HG03066 (cell line): ENCODE results near the gene URB1.

Experiments
- ATAC-seq: cut with Tn5 transposase; IDR thresholded peaks from one replicate; pipeline ENCODE4 v1.9.1; 2021; ENCODE audit warnings: low read depth; ENCODE audit not compliant: unreplicated experiment

The URB1 gene

GRCh38 chr21:32349333-32349944, 43.4 kb downstream of the URB1 start:
- ATAC-seq = no peak

DNA sequence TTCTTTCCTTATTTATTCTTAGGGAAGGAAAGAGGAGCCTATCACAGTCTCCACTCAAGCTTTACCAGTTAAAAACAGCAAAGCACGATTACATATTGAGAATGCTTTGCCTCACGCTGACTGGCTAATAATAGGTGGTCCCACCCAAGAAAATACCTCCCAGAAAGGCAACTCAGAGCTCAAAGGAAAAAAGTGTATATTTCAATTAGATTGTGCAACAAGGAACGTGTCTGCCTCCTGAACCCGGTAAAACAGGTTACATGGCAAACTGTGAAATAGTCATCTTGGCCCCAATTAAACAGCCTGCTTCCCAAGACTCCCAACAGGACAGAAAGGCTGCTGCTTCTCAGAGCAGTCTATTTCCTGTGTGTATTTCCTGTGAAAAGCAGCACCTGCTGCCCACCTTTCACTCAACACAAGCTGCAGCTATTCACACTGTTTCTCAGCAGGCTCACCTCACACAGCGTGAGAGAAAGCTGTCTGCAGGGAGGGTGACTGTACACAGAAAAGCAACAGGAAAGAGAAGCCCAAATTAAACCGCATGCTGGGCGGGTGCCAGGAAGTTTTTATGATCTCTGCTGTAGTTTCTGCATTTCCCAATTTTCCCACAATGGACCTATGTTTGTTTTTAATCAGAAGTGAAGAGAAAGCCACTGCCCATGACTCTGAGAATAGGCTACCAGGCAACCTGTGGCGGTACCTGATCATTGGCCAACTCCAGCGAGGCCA, 44.0 kb downstream of the URB1 start:
- no peak for ATAC-seq

DNA sequence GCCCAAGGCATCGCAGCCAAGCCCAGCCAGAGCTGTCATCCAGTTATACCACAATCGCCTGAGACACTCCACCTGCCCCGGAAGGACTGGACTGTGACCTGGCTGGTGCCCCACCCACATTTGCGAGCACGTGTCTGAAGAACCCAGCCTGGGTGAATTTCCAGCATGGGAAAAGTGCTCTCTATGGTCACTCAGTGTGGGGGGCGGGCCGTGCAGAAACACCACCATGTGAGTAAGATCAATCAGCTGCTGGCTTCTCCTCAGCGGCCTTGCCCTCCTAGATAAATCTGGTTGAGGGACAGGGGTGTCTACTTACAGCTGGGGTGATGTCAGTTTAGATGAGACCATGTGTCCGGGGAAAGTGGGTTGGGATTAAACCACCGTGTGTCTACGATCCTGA, 44.8 kb downstream of the URB1 start:
- ATAC-seq = no peak

DNA sequence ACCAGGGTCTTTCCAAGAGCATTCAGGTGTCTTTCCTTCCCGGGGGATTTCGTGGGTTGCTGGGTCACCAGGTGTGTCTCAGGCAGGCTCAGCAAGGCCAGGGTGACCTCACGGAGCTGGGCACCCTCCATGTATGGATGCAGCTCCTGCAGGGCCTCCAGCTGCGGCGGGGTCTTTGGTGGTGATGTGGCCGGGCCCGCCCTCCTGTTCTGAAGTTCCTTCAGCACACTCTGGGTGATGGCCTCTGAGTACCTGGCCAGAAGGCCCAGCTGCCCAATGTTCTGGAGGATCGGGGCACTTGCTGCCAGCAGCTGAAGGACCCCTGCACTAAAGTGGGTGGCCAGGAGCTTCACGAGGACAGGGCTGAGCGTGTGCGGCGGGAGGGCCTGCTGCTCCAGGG, 45.5 kb downstream of the URB1 start:
- no peak for ATAC-seq

DNA sequence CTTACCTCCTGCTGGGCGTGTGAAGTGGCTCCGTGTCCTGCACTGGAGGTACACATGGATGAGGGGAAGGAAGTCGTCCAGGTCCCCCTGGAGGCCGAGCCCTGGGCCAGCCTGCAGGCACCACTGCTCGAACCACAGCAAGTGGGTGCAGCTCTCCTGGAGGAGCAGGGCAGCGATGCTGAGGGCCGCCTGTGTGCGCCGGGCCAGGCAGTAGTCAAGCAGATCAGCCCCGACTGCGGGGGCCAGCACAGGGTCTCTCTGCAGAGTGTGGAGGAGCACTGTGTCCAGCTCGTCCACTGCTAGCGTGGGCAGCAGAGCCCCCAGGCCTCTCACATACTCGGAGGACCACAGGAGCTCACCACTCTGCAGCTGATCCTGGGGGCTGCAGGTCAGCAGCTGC, 45.9 kb downstream of the URB1 start:
- no peak for ATAC-seq

- no peak for ATAC-seq
These were observed 51.7 kb downstream of the URB1 start for GRCh38 chr21:32340863-32341848.

DNA sequence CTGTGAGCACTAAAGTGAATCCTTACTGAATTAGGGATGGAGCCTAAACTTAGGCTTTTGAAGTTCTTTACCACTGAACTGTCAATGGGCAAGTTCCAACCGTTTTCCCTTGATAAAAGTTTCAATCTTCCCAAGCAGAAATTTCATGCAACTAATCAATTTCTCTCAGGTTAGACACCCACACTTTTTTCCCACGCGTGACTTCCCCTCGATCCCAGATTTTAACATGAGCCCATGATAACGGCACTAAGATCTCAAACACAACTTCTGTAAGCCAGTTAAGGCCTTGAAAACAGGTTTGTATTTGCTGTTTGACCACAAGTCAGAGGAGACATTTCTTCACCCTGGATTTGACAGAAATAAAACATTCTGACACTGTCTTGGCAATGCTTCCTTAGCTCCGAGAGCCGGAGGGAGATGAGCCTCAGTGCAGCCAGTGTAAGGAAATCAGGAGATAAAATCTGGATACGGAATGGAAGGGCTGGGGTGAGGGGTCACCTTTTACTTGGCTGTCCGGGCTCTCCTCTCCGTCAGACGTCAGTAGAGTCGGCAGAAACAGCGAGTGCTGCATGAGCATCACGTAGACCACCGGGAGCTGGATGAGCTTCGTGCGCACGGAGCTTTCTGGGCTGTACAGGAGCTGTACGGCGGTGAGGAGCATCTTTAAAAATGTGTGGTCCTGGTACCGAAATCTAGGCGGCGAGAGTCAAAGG, 54.4 kb downstream of the URB1 start:
- ATAC-seq = no peak

DNA sequence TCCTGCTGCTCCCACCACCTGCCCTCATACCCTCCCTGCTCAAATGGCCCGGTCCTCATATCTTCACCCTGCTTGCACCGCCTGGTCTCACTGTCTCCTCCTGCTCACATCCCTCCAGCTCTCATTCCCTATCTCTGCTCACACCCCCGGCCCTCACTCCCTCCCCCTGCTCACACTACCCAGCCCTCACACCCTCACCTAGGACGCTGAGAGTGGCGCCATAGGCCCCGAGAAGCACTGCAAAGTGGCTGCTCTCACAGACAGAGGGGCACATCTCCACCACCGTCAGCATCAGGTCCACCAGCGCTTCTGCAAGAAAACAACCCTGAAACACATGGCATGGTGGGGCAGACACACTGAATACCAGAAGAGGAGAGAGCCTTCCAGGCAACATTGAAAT, 55.6 kb downstream of the URB1 start:
- ATAC-seq = no peak

- no peak for ATAC-seq
These were observed 56.1 kb downstream of the URB1 start for GRCh38 chr21:32336711-32337110.

DNA sequence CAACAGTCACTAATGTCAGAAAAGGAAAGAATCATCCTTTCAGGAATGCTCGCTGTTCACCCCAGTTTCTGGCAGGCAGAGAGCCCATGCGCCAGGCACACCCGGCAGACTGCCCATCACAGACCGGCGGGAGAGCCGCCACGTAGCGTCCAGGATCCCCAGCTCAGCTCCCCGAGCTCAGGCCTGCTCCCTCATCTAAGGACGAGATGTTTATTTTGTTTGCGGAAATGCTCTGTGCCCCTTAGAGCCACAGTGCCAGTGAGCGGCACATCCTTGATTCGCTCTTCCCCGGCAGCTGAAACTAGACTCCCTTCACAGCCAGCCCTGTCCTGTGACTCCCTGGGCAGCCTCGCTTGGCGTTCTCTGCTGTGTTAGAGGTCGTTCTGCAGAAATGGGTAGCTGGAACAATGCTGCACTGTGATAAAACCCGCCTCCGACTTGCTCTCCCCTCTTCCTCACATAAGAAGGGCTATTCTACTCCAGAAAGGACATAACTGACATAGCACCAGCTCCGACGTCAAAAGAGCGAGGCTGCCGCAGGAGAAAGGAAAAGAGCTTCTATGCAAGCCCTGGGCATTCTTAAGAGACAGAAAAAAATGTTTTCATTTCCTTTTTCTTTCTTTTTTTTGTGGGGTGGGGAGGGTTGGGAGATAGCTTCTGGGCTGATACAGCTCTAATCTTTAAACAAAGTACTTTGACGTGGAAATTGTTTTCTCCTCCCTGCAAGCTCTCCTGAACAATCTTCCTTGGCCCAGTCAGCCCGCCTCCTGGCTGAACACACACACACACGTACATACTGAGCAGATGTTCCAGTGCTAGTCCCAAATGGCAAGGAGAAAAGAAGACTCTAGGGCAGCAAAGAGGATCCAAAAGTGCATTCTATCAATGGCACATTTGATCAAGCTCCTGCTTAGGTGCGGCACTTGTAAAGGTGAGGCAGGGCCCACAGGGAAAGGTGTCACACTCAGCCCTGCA, 56.9 kb downstream of the URB1 start:
- ATAC-seq = no peak

DNA sequence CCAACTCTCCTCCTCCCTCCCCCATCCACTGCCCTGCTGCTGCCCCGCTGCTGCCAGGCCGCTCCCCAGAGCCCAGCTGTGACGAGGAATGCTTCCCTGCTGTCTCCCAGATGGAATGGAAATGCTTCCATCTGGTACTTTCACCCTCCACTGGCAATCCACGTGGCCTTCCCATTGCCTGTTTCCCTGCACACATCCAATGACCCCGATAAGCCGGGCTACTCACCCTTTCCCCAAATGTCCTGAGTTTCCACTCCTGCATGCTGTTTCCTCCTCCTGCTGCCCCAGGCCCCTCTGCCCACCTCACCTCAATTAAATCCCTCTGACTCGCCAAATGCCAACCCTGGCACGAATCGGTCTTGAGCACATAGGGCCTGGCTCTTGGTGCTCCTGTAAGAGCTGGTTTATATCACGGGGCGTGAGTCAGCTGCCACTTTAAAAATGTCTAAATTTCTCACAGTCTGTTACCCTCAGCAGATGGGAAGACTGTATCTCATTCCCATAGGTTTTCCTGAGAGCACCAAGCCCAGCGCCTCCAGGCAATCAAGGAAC, 57.8 kb downstream of the URB1 start:
- no peak for ATAC-seq

- ATAC-seq = no peak
These were observed 58.7 kb downstream of the URB1 start for GRCh38 chr21:32333953-32334673.

DNA sequence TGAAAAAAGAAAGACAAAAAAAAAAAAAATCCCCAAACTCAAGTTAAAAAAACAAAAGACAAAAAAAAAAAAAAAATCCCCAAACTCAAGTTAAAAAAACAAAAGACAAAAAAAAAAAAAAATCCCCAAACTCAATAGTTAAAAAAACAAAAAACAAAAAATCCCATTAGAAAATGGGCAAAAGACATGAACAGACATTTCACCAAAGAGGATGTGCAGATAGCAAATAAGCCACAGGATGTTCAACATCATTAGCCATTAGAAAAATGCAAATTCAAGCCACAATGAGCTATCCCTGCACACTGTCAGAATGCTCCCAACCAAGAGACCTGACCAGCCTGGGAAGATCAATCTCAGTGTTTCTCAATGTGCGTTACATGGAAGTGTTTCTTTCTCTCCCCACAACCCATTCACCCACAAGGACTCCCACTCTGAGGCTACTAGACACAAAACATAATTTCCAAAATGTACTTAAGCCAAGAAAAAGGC, 60.3 kb downstream of the URB1 start:
- ATAC-seq = no peak

GRCh38 chr21:32331444-32332305, 61.1 kb downstream of the URB1 start:
- ATAC-seq = no peak

DNA sequence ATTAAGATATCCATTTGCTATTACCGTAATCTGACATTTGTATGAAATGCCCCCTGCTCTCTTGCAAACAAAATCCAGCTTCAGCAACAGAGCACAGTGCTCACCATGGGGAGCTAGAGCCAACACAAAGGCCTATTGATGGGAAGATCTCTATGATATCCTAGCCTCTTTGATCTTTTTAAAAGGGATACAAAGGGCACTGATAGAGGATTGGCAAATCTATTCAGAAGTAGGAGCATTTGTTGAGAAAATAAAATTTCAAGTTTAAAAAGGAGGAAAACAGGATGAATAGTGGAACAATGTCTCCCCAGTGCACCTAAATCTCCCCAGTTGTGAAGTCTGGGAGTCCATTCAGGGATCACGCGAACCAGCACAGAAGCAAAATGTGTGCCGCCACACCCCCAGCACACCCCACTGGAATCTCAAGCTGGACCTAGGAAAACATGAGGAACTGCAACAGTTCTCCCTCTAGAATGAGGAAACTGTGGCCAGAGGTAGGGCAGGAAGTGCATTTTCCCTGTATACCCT, 62.0 kb downstream of the URB1 start:
- no peak for ATAC-seq

DNA sequence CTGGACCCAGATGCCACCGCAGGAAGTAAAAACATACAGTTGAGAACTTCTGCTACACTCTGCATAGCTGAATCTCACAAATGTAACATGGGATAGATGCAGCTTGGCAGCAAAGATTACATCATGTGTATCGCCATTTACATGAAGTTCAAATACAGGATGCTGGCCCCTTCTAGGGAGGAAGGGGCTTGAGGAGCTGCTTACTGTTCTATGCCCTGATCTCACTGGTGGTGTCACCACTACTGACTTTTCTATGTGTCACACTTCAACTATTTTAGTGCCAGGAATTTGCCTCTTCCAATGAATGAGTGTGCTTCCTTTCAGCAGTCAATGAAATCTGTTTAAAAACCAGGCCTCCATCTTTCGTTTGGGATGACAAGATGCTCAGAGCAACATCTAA, 63.0 kb downstream of the URB1 start:
- no peak for ATAC-seq

DNA sequence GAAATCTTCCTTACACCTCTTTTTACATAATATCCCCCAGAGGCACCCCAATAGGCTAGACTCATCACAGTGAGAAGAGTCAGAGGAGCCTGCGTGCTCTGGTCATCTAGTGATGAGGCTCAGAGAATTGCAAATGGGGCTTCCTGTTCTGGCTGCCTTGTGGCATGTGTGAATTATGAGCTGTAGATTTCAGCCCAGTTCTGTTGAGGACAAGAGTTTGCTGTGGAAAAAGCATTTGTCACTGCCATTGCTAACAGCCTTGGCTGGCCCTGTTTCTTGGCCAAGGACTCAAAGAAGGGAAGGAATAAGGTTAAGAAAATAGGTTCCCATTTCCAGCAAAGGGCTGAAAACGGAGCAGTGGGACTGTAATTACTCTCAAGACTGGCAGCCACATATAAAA, 63.5 kb downstream of the URB1 start:
- ATAC-seq = no peak
